Left ventricle myocardium superior (tissue), 1 donor: ENCODE measurements around the gene STUM. TPM values are rescaled to one million over a fixed set of nuclear protein-coding genes. Genes with fewer than 3 reads are reported as not detected.

ENCODE experiments used
- ATAC-seq: fragments of 200-7000 bp; cut with Tn5 transposase; one replicate; pipeline ENCODE4 v1.9.1; 2020; ENCODE audit warnings: mild to moderate bottlenecking, moderate library complexity
- DNase-seq: peaks from one replicate; pipeline ENCODE4 v3.0.0-alpha.2; 2020
- intact Hi-C: fragments of 100-400 bp; cut with micrococcal nuclease; formaldehyde crosslinking; loops from one replicate; pipeline ENCODE4 v1.11.0; 2022
- total RNA-seq: library from RNA; stranded (reverse); fragmentation: NEBNext Ultra II Directional; extraction: Animal tissue kit (Norgen Biotek cat#: 25700); gene quantifications from one replicate; pipeline ENCODE4 v1.2.1, GENCODE V29; 2021
- donor health status: DM: no; HTN: yes; CAD: no; lungs with severe emphysema.

Gene STUM
- total RNA-seq, 1 donor from 2014 or later, result 1.3 TPM

DNA sequence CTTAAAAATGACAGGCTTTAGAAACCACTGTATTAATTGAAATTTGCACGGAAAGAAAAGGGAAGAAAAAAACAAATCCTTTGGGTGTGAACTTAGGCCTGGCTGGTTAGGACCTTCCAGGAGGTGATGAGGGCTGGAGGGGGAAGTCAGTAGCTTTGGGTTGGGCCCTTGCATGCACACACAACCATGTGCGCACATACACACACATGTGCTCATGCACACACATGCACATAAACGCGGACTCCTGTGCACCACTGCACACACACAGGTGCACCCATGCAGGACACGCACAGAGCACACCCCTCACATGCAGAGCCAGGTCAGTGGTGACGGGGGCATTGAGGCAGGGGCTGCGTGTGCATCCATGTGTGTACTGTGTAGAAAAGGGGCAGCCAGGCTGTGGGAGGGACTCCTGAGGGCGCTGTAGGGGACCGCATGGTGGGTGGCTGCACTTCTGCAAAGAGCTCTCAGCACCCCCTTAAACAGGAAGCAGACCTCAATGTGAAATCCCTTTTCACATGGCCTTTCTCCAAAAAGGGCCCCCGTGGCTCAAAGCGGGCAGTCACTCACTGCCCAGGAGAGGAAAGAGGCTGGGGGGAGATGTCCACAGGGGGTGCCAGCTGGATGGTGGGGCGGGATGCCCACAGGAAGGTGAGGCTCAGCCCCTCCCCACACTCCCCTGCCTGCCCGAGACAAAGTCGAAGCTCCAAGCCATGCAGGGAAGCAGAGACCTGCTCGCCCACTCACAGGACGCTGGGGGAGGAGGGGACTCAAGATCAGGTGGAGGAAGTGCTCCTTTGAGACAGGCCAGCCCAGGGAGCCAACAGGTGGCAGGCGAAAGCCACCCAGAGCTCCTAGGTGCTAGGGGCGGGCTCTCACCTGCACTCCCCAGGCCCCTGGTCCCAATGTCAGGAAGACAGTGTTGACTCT is 95.3 kb downstream of the STUM start:
- intact Hi-C loops, result no loop called here
- peak; percentile 29 for DNase-seq
- ATAC-seq, result no peak

DNA sequence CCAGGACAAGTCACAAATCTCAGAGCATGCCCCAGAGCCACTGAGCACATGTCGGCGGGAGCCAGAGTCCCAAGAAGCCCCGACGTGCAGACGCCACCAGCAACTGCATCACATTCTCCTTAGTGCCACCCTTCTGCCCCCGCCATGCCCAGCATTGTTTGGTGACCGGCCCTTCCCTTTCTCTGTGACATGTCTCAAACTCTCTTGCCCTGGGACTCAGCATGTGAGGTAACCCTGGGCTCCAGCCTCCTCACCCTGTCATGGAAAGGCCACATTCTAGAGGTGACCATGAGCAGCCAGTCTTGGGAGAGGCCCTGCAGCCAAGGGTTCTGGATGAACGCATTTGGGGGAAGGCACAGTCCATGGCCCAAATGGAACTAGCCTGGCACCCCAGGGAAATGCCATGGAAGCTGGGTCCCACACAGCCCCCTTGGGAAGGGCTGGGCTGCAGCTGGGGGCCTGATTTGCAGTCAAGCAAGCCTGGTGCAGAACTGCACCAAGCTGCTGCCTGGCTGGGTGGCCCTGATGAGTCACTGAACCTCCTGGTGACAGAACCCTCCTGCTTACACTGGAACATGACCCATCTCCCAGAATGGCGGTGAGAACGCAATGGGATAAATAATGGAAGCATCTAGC is 96.1 kb downstream of the STUM start:
- ATAC-seq (no peak), DNase-seq (peak; percentile 21)
- intact Hi-C loops, result no loop called here

DNA sequence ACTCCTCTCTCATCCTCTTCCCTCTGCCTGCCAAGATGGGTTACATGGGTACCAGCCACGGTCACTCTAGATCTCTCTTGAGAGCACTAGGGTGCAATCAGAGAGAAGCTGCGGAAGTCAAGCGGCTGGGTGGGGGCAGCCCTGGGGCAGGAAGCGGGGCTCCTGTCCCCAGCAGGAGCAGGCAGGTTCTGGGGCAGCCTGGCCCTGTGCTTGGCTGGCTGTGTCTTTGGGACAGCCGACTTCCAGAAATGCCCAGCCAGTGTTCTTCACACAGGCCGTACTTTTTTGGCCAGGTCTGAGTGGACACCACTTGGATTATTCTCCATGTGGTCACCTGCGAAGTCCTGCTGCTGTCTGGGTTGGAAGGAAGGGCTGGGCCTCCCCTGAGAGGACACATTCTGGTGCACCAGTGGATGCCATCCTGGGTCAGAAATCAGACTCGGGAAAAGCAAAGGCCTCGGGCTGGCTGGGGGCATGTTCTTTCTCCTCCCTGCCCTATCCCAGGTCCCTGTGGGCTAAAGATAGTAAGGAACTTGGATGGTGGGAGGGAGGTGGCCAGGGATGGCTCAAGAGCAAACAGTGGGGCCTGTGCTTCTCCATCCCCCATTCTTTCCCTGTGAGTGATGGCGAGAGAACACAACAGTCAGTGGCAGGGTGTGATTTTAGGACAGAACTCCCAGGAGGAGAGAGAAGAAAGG is 96.9 kb downstream of the STUM start:
- intact Hi-C loops, result no loop called here
- peak; percentile 44 for ATAC-seq
- DNase-seq, result peak; percentile 17

DNA sequence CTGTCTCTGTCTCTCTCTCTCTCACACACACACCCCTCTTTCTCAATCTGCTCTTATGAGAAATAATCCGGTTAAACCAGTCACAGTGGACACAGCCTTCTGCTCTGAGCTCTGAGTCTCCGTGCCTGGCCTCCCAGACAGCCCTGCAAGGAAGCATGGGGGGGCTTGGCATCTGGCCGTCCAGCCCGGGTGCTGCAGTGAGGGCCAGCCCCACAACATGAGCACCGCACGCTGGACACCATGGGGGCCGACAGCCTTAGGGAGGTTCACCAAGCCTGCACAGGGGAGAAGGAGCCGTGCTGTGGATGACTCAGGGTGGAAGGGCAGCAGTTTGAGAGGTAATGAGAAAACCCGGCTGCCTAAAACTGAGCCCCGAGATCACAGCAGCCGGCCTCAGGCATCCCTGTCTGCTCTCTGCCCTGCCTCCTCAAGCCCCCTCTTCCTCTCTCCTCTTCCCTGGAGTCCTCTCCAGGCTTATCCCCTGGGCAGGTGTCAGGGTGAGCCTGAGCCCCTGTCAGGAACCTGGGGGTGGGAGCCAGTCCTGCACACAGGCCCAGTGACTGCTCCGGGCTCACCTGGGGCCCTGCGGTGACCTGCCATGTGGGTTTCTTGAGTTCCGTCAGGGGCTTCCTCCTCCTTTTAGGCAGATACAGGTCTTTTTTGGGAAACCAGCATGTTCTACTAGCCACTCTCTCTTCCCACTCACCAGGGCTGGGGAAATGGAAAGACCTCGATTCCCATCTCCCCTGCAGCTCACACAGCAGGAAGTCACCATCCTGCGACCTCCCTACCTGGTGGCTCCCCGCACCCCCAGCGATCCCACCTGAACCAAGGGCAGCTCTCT is 97.7 kb downstream of the STUM start:
- DNase-seq (peak; percentile 41), ATAC-seq (no peak)
- intact Hi-C loops, result no loop called here

DNA sequence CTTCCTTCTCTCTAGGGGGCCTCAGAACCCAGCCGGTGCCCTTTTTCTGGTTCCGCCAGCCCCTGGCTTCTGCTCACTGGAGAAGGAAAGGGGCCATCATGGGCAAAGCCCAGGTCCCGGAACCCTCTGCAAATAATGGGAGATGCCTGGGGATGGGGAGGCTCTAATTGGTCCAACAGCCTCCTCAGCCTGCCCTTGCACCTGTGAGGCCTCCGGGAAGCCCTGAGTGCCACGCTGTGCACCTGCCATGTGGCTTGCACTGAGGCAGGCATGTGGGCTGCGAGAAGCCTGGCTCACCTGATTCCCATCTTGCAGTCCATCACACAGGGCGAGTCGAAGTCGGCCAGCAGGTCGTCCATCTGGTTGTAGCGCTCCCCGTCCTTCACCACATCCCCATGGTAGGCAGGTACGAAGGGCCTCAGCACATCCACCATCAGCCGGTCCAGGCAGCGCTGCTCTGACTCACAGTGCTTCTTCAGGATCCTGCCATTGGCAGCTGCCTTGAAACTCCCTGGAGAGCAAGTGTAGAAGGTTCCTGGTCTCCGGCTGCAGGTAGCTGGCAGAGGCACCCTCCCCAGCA is 98.4 kb downstream of the STUM start:
- ATAC-seq, result no peak
- peak; percentile 26 for DNase-seq
- intact Hi-C loops, result no loop called here

DNA sequence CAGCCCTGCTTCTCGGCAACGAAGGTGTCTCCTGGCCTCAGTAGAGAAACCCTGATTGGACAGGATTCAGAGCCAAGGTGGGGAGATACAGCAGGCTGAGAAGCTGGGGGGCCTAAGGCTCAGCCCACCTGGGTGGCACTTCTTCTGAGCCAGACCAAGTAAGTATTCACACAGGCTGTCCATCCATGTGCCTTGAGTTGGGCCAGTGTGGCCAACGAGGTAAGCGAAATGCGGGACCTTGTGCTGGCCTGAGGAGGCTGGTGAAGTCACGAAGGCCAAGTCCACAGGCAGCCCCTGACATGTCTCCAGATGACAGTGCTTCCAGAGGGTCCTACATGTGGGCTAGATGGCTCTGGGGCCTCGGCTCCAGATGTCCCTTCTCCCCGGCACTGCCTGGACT is 99.2 kb downstream of the STUM start:
- DNase-seq, result peak; percentile 21
- intact Hi-C loops, result no loop called here

DNA sequence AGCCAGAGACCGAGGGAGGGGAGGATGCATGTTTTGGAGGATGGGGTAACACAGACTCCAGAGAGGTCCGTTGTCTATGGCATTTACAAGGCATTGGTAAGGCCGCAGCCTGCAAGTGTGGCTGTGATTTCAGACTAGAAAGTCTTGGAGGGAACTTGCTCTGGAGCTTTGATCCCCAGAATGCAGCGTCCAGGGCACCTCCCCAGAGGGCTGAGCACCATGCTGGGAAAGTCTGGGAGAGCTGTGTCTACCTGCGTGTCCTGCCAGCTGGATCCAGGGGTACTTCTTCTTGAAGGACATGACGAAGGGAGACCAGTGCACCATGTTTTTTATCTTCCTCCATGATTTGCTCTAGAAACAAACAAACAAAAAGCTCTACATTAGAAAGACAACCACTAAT is 99.9 kb downstream of the STUM start:
- intact Hi-C loops, result no loop called here
- ATAC-seq (no peak), DNase-seq (peak; percentile 4)

More for the DNA sequence above, 99.2 kb downstream of the STUM start:
- ATAC-seq, result no peak

DNA sequence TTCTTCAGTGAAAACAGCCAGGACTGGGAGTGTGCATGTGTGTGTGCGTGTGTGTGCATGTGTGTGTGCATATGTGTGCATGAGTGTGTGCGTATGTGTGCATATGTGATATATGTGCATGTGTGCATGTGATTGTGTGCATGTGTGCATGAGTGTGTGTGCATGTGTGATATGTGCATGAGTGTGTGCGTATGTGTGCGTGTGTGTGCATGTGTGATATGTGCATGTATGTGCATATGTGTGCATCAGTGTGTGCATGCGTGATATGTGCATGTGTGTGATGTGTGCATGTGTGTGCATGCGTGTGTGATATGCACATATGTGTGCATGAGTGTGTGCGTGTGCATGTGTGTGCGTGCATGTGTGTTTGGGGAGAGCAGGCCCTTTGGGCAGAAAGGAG is 100.7 kb downstream of the STUM start:
- DNase-seq (peak; percentile 18), ATAC-seq (no peak)
- intact Hi-C loops, result no loop called here

GRCh38 chr1:226649780-226650179 is 101.2 kb downstream of the STUM start:
- intact Hi-C loops, result no loop called here
- no peak for ATAC-seq
- peak; percentile 26 for DNase-seq

DNA sequence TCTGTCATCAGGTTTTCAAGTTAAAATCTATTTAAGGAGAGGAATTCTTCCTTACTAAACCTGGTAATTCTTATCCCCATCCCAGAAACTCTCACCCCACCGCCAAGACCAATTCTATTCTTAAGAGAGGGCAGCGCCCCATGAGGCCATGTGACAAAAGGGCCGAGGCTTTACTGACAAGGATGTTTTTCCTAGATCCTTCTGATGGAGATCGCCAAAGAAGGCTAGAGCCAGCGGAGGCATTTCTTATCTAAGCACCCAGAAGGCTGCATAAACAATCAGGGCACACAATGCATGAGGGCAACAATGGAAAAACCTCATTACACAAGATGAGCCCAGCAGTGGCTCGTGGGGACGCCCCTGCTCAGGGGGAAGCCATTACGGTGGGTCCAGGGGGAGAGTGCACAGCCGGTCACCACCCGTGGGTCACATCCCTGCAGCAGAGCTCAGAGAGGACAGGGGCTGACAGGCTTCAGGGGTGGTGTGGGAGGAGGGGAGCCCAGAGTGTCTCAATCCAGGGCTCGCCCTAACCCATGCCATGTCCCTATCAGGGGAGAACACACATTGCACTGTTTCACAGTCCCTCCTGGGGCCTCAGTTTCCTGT is 101.8 kb downstream of the STUM start:
- intact Hi-C loops, result no loop called here
- DNase-seq, result peak; percentile 26
- ATAC-seq, result peak; percentile 10

- no peak for ATAC-seq
- intact Hi-C loops, result no loop called here
- peak; percentile 23 for DNase-seq
These were observed 102.6 kb downstream of the STUM start for GRCh38 chr1:226651041-226651731.

GRCh38 chr1:226651732-226652105 is 103.2 kb downstream of the STUM start:
- intact Hi-C loops, result no loop called here
- ATAC-seq, result no peak
- peak; percentile 22 for DNase-seq

GRCh38 chr1:226652613-226653012 is 104.0 kb downstream of the STUM start:
- ATAC-seq (no peak), DNase-seq (peak; percentile 33)
- intact Hi-C loops, result no loop called here

DNA sequence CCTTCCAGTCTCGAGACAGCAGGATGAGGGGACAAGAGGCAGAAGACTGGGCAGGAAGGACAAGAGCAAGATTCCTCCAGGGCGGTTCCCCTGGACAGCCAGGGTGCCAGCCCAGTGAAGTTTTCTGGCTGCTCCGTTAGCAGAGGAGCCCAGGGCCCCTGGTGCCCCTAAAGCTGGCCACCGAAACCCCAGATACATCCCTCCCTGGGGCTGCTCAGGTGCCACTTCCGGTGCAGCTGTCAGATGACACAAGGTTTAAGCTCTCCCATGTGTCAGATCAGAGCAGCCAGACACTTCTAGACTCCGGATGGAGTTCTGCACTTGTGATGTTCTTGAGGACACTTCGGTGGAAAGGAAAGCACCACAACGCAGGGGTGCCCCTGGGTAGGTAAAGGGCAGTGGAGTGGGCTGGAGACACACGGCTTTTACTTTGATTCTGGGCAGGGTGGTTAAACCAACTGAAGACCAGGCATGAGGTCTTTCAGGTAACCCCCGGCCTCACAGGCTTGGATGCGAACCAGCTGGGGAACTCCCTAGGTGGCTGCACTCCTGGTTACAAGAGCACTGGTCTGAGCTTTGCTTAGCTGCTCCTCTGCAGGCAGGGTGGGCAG is 104.9 kb downstream of the STUM start:
- ATAC-seq (no peak), DNase-seq (peak; percentile 14)
- intact Hi-C loops, result no loop called here

DNA sequence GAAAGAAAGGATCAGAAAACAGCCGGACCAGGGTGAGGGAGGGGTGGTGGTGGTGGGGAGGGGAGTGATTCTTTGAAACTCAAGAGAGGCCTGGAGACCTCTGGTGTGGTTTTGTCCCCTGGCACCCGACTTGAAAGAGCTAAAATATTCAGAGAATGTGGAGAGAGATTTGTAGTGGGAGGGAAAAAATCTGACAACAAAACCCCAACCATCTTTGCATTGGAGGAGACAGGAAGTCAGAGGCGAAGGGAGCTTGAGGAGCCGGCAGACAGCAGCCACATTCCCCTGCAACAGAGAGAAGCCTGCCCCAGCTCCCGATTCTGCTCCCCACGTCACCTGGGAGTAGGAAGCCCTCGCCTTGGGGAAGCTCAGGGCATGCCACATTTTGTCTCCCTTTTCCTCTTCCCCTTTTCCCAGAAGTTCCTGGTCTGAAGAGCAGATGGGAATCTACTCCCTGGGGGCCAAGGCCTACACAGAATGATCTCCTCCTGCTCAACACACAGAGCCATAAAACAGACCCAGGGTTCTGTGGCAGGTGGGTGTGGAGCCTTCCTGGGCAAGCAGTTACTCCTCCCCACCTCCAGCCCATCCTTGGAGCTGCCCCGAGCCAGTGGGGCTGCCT is 105.6 kb downstream of the STUM start:
- intact Hi-C loops, result no loop called here
- ATAC-seq (no peak), DNase-seq (no peak)

- ATAC-seq, result no peak
- DNase-seq, result no peak
- intact Hi-C loops, result no loop called here
These were observed 106.1 kb downstream of the STUM start for GRCh38 chr1:226654668-226655055.
